Stimulated activated naive CD8-positive, alpha-beta T cell treated with anti-CD3 and anti-CD28 coated beads, Interleukin-15, Interleukin-2, amounts not matched to agents 100 ng/mL and 50 ng/mL, for 24 hours (primary cell): ENCODE data around the gene MAP10.

Source experiments
- H3K27ac Mint-ChIP-seq: one replicate; pipeline ENCODE4 v1.8.0; 2021; ENCODE audit warnings: mild to moderate bottlenecking, mixed read lengths
- H3K27me3 Mint-ChIP-seq: one replicate; pipeline ENCODE4 v1.8.0; 2021; ENCODE audit warnings: mixed read lengths
- H3K36me3 Mint-ChIP-seq: one replicate; pipeline ENCODE4 v1.8.0; 2021; ENCODE audit warnings: low read depth, mixed read lengths
- H3K4me1 Mint-ChIP-seq: one replicate; pipeline ENCODE4 v1.8.0; 2021; ENCODE audit warnings: low read depth, mixed read lengths
- H3K4me3 Mint-ChIP-seq: one replicate; pipeline ENCODE4 v1.8.0; 2021; ENCODE audit warnings: mild to moderate bottlenecking, mixed read lengths
- H3K9me3 Mint-ChIP-seq: one replicate; pipeline ENCODE4 v1.8.0; 2021; ENCODE audit warnings: mixed read lengths

Gene MAP10

DNA sequence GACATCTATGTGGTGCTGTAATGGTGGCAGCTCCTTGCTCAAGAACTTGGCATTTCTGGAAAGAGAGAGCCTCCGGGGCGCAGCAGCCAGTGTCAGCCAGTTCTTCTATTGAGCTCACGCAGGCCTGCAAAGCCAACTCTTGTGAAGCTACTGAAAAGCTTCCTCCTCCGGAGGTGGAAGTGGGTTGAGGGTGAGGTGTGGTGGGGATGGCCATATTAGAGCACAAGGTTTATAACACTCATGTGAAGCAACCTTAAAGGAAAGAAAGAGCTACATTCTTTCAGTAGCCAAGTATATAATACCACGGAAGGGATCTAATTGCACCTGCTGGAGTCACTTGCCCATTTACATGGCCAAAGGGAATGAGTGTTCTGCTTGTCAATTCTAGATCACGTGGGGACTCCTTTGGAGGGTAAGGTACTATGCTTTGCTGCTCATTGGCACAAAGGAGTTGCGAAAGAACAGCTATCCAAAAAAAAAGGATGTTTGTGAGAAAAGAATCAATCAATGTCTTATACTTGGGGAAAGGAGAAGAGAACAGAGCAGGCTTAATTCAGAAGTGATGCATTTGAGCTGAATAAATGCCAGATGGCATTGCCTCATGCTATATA is 18.3 kb upstream of the MAP10 start:
- Mint-ChIP-seq H3K36me3 (no peaks in the 10 kb centered on the region), H3K9me3 (no peaks in the 10 kb centered on the region), H3K27ac (no peak overlapping the region), H3K27me3 (no peaks in the 10 kb centered on the region), H3K4me3 (no peak overlapping the region), H3K4me1 (peaks cover 10% of the 10 kb centered on the region)

DNA sequence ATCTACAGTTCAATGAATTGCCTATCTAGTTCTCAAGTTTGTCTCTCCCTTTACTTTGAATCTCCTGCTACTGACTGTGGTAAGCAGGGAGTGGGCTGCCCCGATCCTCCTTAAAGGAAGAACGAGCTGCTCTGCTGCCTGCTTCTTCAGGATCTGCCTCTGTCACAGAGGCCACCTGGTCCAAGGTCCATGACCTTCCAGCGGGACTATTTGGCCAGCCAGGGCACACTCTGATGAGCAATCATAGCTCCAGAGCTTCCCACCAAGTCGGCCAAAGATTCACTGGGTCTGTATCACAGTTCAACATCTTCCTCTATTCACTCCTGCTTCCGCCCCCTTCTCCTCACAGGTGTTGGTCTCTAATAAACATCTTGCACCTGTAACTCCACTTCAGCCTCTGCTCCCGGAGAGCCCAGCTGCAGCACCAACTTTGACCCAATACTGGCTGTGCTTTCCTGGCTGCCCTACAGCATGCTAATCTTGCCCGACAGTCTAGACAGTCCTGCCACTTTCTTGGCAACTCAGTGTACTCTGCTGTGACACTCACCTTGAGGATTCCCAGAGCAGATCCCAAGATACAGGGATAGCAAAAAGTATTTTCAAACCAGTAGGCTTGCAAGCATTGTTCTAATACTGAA is 16.9 kb upstream of the MAP10 start:
- no peaks in the 10 kb centered on the region for H3K27me3 Mint-ChIP-seq
- peaks cover 18% of the 10 kb centered on the region for H3K4me1 Mint-ChIP-seq
- no peak overlapping the region for H3K27ac Mint-ChIP-seq
- no peaks in the 10 kb centered on the region for H3K9me3 Mint-ChIP-seq
- no peaks in the 10 kb centered on the region for H3K36me3 Mint-ChIP-seq
- H3K4me3 Mint-ChIP-seq, result no peak overlapping the region

DNA sequence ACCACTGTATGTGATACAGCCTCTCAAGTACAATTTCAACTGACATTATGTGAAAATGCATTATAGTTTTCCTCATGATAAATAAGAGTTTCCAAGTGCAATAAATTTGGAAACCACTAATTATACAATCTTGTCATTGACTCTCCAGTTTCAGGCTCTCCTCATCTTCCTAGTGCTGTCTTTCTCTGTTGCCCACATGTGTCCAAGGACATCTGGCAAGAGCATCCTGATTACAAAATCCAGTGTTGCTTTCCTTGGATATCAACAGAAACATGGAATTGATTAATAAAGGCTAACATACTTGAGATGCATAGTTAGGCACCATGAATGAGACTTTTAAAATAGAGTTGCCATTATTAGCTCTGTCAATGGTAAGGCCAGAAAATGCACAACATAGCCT is 15.6 kb upstream of the MAP10 start:
- no peaks in the 10 kb centered on the region for H3K36me3 Mint-ChIP-seq
- no peaks in the 10 kb centered on the region for H3K27me3 Mint-ChIP-seq
- H3K9me3 Mint-ChIP-seq, result no peaks in the 10 kb centered on the region
- no peak overlapping the region for H3K27ac Mint-ChIP-seq
- H3K4me3 Mint-ChIP-seq, result no peak overlapping the region
- H3K4me1 Mint-ChIP-seq, result peaks cover 25% of the 10 kb centered on the region

DNA sequence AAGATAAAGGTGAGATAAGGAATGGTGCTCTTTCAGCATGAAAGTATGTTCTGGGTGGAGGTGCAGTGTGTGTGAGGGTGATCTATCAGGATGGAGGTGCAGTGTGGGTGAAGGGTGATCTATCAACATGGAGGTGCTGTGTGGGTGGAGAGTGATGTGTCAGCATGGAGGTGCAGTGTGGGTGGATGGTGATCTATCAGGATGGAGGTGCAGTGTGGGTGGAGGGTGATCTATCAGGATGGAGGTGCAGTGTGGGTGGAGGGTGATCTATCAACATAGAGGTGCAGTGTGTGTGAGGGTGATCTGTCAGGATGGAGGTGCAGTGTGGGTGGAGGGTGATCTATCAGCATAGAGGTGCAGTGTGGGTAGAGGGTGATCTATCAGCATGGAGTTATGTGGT is 12.3 kb upstream of the MAP10 start:
- no peaks in the 10 kb centered on the region for H3K27me3 Mint-ChIP-seq
- H3K36me3 Mint-ChIP-seq, result no peaks in the 10 kb centered on the region
- H3K9me3 Mint-ChIP-seq, result no peaks in the 10 kb centered on the region
- peaks cover 15% of the 10 kb centered on the region for H3K4me1 Mint-ChIP-seq
- peak overlapping the region; percentile 9 for H3K27ac Mint-ChIP-seq
- H3K4me3 Mint-ChIP-seq, result no peak overlapping the region

DNA sequence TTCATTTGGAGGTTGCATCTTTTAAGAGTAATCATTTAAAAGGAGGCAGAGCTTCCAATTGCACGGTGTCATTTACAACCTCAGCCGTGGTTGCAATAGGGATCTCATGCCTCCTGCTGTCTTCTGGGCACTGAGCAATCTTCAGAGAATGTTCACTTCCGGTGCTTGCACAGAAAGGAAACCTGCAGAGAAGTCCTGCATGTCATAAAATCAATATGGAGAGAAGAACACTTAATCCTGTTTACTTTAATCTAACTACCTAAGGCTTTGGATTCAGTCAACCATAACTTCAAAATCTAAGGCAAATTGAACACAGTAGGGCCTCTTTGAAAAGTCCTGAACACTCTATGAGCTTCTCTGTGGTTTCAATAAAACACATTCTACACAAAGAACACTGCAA is 11.3 kb upstream of the MAP10 start:
- Mint-ChIP-seq H3K9me3 (no peaks in the 10 kb centered on the region), H3K36me3 (no peaks in the 10 kb centered on the region), H3K4me1 (peaks cover 15% of the 10 kb centered on the region), H3K27ac (no peak overlapping the region), H3K4me3 (no peak overlapping the region), H3K27me3 (no peaks in the 10 kb centered on the region)

DNA sequence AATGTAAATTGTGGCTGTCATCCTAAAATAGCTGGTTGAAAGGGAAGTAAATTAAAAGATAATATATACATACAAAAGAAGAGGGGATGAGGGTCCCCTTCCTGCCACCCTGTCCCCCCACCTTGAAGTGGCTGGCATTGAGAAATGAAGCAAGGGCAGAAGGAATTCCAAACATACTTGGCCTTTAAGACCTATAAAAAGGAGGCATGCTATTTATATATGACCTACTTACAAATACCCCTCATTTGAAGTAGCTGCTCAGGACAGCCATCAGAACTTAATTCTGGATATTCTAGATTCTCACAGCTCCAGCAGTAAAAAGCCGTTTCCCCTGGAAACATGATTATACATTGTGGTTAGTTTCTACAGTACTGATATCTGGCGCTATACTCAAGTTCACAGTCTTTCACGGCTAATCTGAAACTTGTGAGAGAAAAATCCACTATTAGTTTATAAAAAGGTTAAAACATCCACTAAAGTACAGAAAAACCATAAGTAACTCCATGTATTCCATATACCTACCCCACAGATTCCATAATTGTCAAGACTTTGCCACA is 9.6 kb upstream of the MAP10 start:
- no peak overlapping the region for H3K4me3 Mint-ChIP-seq
- no peaks in the 10 kb centered on the region for H3K27me3 Mint-ChIP-seq
- H3K4me1 Mint-ChIP-seq, result peaks cover 15% of the 10 kb centered on the region
- no peaks in the 10 kb centered on the region for H3K36me3 Mint-ChIP-seq
- no peak overlapping the region for H3K27ac Mint-ChIP-seq
- no peaks in the 10 kb centered on the region for H3K9me3 Mint-ChIP-seq

DNA sequence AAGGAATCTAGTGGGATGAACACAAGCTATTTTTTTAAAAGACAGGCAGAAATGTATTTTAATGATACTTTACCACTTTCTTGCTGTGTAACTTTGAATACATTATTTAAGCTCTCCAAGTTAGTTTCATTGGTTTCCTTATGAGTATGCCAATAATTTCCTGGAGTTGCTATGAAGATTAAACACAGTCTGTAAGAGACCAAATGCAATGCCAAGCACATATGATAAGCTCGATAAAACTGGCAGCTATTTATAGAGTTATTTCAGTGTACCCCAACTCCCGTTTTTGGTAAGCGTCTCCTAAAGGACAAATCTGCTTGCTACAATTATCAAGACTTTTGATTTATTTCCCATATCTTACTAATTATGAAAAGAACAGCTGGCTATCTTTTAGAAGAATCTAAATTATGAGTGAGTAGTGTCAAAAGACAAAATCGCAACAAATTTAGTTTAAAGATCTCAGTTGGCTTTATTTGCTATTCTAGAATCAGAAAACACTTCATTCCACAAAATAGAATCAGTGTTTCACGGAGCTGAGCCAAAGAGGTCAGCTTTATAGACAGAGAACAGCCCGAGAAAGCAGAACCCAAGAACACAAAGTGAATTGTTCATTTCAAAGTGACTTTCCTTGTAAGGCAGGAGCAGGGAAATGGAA is 7.2 kb upstream of the MAP10 start:
- H3K9me3 Mint-ChIP-seq, result no peaks in the 10 kb centered on the region

DNA sequence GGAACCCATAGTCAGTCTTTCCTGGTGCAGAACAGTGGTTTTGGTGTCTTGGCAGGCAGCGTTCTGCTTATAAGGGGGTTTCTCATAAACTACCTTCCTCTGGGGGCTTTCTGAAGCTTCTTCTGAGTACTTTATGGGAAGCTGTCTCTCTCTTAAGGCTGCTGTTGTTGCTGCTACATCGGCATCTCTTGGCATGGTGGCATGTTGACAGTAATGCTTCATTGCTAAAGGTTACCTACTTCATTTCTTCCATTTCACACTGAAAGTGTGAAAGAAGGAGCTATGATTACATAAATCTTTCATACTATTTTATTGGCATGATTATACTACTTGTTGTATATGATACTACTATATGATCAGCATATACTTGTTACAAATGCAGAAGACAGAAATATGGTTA is 6.3 kb upstream of the MAP10 start:
- Mint-ChIP-seq H3K27me3 (no peaks in the 10 kb centered on the region), H3K27ac (no peak overlapping the region), H3K36me3 (no peaks in the 10 kb centered on the region), H3K4me1 (peaks cover 2% of the 10 kb centered on the region), H3K4me3 (no peak overlapping the region), H3K9me3 (no peaks in the 10 kb centered on the region)

More for the DNA sequence above, 7.2 kb upstream of the MAP10 start:
- no peaks in the 10 kb centered on the region for H3K36me3 Mint-ChIP-seq
- H3K27me3 Mint-ChIP-seq, result no peaks in the 10 kb centered on the region
- H3K27ac Mint-ChIP-seq, result no peak overlapping the region
- H3K4me3 Mint-ChIP-seq, result no peak overlapping the region
- H3K4me1 Mint-ChIP-seq, result peaks cover 11% of the 10 kb centered on the region

DNA sequence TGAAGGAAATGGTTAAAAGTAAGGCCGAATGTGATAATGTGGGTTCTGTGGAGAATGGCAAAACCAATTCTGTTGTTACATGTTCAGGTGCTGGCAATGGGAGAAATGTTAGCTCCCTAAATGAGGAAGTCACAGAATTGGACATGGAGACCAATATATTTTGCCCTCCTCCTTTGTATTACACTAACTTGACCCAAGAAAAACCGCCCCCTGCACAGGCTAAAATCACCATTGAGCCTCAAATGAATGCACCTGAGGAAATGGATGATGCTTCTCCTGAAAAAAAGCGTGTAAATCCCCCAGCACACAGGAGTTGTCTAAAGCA is 932 bp downstream of the MAP10 start:
- H3K4me1 Mint-ChIP-seq, result peaks cover 20% of the 10 kb centered on the region
- H3K27me3 Mint-ChIP-seq, result no peaks in the 10 kb centered on the region
- peak overlapping the region; percentile 86 for H3K4me3 Mint-ChIP-seq
- H3K9me3 Mint-ChIP-seq, result peaks cover 33% of the 10 kb centered on the region
- peaks cover 14% of the 10 kb centered on the region for H3K36me3 Mint-ChIP-seq
- H3K27ac Mint-ChIP-seq, result peak overlapping the region; percentile 45

DNA sequence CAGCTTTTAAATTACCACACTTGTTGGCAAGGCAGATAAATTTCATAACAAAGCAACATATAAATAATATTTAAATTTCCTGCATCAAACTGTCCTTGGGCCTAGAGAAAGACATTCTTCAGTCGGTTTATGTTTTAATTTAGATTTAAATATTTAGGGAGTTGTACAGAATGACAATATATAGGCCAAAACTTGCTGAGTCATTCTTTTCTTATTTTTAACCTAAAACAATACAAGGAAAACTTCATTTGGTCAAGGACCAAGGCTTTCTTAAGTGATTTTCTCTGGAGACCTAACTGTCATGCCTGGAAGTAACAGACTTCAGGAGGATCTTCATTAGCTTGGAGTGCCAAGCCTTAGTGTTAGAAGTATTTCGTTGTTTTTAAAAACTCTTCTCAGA is 5.6 kb downstream of the MAP10 start:
- Mint-ChIP-seq H3K36me3 (peaks cover 14% of the 10 kb centered on the region), H3K4me3 (no peak overlapping the region), H3K27ac (no peak overlapping the region), H3K27me3 (no peaks in the 10 kb centered on the region), H3K4me1 (peaks cover 9% of the 10 kb centered on the region), H3K9me3 (peaks cover 52% of the 10 kb centered on the region)

DNA sequence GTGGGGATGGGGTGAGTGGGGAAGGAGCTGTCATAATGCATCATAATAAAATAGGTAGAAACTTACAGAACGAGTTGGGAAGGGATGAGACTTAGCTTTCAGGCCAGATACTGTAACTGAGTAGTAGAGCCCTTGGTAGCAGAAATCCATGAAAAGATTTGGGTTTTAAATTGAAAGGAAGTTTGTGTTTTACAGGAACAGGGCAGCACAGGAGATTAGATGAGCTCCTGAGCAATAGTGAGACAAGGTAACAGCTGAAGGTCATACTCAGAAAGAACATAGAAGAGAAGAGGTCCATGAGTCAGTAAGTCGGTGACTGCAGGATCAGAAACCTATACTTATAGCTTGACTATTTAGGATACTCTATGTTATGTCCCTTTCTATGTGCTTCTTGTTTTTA is 7.3 kb downstream of the MAP10 start:
- Mint-ChIP-seq H3K36me3 (peaks cover 4% of the 10 kb centered on the region), H3K9me3 (peaks cover 38% of the 10 kb centered on the region), H3K27ac (no peak overlapping the region), H3K4me1 (no peaks in the 10 kb centered on the region), H3K4me3 (no peak overlapping the region), H3K27me3 (no peaks in the 10 kb centered on the region)

DNA sequence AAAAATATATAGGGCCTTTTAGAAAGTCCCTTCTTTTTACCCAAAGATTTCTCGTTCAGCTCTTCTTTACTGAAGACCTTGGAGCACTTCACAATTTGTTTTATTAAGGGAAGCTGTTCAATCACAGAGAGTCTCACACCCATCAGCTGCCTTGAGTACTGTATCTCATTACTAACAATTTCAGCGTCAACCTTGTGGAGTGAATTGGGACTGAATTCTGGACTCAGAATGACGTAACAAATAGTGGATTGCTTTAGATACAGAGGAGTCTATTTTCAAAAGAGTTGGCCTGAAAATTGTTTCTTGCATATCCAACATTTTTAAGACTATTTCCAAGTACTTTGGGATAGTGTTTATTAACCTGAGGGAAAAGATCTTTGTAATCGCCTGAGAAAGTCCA is 7.9 kb downstream of the MAP10 start:
- no peak overlapping the region for H3K4me3 Mint-ChIP-seq
- peaks cover 4% of the 10 kb centered on the region for H3K36me3 Mint-ChIP-seq

DNA sequence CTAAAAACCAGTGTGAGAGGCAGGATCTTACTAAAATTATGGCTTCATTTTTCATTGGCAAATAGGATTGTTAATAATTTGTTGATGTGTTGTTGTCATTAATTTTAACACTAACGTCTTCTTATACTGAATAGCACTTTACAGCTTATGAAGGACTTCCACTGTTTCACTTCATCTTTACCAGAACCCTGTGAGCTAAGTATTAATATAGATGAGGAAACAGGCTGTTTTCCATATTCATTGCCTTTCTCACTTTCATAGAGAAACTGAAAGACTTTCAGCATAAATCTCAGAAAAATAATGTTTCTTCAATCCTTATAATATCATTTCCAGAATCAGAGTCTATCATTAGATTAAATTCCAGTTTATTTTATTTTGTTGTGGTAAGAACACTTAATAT is 8.5 kb downstream of the MAP10 start:
- Mint-ChIP-seq H3K4me3 (no peak overlapping the region), H3K9me3 (peaks cover 35% of the 10 kb centered on the region), H3K27me3 (no peaks in the 10 kb centered on the region), H3K36me3 (peaks cover 4% of the 10 kb centered on the region), H3K4me1 (no peaks in the 10 kb centered on the region), H3K27ac (no peak overlapping the region)

More for the DNA sequence above, 7.9 kb downstream of the MAP10 start:
- Mint-ChIP-seq H3K4me1 (no peaks in the 10 kb centered on the region), H3K27ac (no peak overlapping the region), H3K9me3 (peaks cover 35% of the 10 kb centered on the region), H3K27me3 (no peaks in the 10 kb centered on the region)

DNA sequence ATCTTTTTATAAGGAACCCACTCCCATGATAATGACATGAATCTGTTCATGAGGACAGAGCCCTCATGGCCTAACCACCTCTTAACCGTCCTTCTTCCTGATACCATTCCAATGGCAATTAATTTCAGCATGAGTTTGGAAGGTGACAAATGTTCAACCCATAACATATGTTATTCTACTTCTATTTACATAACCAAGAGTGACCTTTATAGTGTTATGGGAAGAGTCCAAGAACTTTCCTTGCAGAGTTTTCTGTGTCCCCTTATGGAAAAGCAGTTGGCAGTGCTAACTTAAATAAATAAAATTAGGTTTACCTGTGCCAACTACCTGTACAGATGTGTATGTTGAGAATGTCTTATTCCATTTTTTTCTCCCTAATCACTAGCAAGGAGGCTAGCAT is 11.1 kb downstream of the MAP10 start:
- H3K27ac Mint-ChIP-seq, result no peak overlapping the region
- no peaks in the 10 kb centered on the region for H3K4me1 Mint-ChIP-seq
- H3K36me3 Mint-ChIP-seq, result no peaks in the 10 kb centered on the region
- no peaks in the 10 kb centered on the region for H3K27me3 Mint-ChIP-seq
- H3K4me3 Mint-ChIP-seq, result no peak overlapping the region
- peaks cover 28% of the 10 kb centered on the region for H3K9me3 Mint-ChIP-seq

DNA sequence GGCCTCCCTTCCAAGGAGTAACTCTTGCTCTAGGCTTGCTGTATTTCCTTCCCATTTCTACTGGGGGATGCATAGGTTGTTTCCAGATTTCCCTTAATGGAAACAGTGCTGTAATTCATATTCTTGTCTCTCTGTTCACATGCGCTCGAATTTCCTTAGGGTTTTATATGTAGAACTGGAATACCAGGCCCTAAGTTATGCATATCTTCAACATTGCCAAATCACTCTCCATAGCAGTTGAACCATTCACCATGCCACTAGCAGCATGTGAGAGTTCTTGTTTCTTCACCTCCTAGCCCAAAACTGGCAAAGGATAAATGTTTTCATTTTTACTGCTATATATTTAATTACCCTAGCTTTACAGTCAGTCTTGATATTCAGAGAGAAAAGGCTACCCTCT is 12.8 kb downstream of the MAP10 start:
- Mint-ChIP-seq H3K4me3 (no peak overlapping the region), H3K27me3 (no peaks in the 10 kb centered on the region), H3K36me3 (no peaks in the 10 kb centered on the region), H3K9me3 (peaks cover 12% of the 10 kb centered on the region), H3K27ac (no peak overlapping the region), H3K4me1 (no peaks in the 10 kb centered on the region)
